ENCODE measurements around the gene PSRC1.
"Not testable (repeated sequence)": the region's sequence is repeated elsewhere in the genome, so short reads cannot be mapped to it uniquely, and the experiment has no call there.

The PSRC1 gene

DNA sequence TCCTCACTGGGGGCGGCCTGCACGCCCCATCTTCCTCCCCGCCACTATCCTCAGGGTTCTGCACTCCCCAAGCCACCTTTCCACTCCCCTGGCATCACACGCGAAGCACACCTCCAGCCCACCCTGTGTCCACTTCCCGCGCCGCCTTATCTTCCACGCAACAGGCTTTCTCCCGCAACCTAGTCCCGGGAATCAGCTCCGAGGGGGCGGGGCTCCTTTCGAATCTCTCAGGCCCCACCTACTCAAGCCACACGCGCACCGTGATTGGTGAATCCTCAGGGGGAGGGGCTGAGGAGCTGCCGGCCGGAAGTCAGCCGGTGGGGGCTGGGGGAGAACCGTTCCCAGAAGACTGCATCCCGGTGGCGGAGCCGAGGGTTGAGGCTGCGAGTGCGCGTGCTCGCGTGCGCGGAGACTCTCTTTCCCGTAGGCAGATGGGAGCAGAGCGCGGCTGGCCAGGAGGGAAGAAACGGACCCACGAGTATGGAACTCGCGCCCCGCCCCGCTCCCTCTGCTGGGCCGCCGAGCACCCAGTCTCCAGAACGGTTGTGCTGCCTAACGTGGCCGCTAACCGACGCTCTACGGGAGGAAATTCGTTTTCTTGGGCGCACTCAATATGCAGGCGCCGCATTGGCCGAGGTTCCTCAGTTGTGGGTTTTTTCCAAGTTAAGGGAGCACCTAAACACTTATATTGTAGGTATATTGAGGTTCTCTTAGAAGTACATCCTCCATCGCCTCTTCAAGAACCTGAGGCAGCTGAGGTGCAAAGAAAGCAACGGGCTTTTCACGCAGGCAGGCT is at the start of gene PSRC1:
TSS of gene PSRC1 (minus strand) at position 194 of the 796 bp plus-strand sequence.
- DNase-seq (ENCODE audit: low read depth, low spot score) = peak; percentile 87

DNA sequence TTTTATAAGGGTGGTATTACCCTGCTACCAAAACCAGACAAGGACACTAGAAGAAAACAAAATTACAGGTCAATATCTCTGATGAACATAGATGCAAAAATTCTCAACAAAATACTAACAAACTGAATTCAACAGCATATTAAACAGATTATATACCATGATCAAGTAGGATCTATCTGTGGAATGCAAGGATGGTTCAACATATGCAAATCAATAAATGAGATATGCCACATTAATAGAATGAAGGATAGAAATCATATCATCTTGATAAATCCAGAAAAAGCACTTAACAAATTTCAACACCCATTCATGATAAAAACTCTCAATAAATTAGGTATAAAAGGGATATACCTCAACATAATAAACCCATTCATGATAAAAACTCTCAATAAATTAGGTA is 48.2 kb upstream of the PSRC1 start:
- no peak for DNase-seq (ENCODE audit: low read depth, low spot score)

DNA sequence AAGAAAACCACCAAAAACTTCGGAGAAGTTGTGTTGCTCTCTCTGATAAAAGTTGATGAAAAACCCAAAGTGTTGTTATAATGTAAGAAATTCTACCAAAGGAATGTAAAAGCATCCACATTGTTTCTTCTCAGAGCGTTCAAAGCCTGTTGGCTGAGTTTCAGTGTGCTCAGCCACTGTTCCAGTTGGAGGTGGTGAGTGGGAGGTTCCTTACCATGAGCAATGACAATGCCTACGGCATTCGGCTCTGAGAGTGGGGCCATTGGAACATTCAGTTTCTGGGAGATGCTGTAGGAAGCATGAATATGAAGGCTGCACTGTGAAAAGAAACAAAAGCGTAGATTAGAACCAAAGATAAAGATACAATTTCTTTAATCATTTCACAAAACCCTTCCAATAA is 44.3 kb upstream of the PSRC1 start:
- no peak for DNase-seq (ENCODE audit: low read depth, low spot score)

DNA sequence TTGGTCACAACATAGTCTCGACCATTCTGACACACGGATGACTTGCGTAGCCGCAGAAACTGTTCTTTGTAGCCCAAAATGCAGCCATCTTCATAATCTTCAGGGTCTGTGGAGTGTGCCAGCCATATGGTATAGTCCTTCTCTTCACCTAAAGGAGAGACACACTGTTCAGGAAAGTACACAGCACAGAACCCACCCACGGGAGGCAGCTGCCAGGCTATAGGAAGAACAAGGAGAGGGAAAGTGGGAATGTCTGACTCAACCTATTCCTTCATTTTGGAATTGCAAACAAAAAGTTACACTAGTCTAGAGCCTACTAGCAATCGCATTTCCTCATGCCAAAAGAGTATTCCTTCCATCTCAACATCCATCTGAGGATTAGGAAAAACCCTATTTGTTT is 40.0 kb upstream of the PSRC1 start:
- no peak for DNase-seq (ENCODE audit: low read depth, low spot score)

DNA sequence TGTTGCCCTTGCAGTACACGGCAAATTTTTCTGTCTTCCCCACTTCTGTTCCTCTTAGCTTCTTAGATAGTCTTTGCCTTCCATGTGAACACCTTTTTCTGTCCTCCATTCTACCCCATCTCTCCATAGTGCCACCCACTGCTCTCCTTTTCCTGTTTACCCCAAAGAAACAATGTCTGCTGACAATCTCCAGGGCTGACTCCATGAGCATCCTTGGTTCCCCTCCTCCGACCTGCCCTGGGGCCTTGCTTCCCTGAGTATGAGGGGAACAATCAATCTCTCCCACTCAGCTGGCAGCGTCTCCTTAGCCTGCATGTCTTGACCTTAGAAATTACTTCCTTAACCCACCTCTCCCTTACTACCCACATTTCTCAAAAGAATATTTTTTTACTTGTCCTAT is 36.2 kb upstream of the PSRC1 start:
- DNase-seq (ENCODE audit: low read depth, low spot score) = no peak

DNA sequence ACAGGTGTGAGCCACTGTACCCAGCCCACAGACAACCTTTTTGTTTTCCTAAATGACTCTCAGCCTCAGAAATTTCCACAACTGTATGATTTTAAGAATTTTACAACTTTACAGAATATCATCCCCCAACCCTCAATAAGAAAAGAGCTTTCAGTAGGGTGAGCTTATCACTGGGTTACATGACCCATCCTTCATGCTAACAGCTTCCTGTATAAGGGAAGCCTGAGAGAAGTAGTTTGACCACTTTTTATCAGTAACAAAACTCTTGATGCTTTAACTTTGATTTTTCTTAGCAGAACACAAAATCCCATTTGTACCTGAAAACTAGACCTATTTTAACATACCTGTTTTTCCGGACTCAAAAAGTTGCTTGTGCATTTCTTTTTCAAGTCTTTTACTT is 33.6 kb upstream of the PSRC1 start:
- DNase-seq (ENCODE audit: low read depth, low spot score) = no peak

DNA sequence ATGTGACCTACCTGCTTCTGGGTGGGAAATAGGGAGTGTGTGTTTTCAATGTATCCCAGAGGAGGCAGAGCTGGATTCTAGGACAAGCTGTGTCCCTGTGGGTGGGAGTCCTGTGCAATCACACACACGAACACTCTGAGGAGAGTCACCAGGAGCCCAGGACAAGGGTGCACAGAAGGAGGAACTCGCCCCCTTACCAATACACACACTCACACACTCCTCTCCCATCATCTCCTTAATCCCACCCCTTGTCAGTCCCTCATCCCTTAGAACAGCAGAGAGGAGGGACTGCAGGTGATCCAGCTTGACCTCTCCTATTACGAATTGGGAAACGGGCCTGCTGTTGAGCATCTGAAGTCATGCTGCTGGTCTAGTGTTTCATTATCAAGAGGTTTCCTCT is 32.3 kb upstream of the PSRC1 start:
- DNase-seq (ENCODE audit: low read depth, low spot score) = no peak

DNA sequence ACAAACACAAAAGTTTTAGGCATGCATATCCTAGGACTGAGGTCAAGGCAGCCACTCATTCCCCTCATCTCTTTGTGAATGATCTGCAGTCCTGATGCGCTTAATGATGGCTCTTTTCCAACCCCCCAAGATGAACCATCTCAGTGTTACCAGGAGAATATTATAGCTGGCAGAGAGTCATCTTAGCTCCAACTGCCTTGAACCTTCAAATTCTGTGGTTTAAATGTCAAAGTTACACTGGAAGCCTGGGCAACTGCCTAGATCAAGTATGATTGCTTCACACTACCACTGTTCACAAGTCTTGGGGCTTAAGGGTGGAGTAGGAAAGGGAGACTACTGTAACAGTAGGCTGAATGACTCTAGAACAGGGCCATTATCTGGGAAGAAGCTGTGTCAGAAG is 31.9 kb upstream of the PSRC1 start:
- no peak for DNase-seq (ENCODE audit: low read depth, low spot score)

DNA sequence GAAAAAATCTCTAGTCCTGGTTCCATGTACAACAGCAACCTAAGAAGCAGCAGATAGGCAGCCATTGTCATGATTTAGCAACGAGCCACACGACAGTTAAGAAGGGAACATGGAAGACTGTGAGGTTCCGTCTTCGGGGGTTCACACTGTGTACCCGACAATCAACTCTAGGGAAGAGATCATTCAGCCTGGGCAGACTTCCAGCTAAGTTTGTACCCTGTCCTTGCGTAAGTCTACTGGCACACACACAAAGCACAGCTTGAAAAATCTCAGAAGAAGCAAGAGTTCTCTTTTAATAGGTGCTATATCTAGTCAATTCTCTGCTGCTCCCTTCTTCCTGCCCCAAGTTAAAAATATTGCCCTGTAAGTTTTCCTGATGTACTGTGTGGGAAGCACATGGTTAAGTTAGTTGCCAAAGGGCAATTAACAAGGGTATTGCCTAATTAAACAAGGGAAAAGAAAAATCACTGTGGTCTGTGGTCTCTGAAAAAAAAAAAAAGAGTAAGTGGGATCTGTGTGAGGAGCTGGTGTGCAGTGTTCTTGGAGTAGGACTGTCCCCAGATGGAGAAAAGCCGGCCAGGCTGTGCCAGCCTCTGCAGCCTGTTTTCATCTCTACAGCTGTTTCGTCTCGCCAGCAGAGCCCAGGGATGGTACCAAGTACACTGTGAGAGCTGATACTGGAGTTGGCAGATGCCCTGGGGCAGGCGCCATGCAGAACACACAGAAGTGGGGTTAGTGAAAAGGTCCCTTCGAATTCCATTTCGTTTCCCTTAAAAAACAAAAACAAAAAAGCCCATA is 30.2 kb upstream of the PSRC1 start:
- no peak for DNase-seq (ENCODE audit: low read depth, low spot score)

DNA sequence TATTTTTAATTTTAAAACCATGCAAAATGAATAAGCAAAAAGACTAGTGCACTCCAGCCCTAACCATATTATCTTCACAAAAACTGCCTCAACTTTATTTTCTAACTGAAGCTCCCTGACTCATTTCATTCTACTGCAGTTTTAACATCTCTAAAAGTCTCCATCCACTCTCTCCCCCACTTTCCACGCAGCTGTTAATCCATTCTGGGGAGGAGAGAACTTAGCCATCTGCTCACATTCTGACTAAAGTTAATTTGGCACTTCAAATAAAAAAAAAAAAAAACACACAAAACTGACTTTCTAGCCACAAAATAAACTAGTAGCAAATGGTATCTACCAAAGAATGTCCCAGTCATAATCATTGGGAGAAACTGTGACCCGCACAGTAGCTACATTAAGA is 29.3 kb upstream of the PSRC1 start:
- no peak for DNase-seq (ENCODE audit: low read depth, low spot score)

DNA sequence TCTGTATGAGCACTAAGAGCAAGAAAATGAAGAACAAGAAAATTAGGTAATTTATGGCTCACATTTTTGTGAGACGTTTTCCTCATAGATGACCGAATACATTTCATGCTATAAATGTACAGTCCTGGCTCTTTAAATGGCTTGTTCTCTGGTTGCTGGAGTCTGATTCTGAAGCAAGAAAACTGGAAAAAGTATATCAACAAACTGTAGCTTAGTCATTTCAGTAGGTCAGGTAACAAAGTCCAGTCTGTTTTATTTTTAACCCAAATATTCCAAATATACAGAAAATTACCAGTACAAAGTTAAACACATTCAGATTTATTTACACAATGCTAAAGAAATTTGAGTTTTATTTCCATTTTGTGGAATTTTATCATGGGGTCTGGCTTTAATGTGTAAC is 26.4 kb upstream of the PSRC1 start:
- DNase-seq (ENCODE audit: low read depth, low spot score) = no peak

DNA sequence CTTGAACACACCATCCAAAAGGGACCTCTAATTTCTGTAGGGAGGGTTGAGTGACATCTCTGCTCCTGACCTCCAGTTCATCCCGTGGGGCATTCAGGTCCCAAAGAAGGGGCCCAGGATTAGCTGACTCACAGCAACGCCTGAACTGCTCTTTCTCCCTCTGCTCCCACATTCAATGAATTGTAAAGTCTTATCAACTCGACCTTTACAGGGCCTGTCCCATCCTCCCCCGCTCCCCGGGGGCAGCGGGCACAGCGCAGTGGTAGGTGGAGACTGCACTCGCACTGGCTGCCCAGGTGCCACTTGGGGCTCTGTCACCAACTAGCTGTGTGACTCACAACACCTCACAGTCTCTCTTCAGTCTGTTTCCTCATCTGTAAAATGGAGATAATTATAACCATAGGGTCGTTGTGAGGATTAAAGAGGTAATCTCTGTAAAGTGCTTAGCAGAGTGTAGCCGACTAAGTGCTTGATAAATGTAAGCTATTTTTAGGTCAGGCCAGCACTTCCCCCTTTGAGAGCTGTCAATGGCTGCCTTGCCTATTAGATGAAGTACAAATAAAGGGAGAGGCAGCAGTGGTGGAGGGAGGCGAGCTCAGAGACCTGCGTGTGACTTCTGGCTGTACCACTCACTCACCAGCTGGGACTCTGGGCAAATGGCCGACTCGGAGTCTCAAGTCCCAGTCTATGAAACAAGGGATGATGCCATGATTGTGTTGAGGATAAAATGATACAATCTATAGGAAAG is 24.5 kb upstream of the PSRC1 start:
- no peak for DNase-seq (ENCODE audit: low read depth, low spot score)

DNA sequence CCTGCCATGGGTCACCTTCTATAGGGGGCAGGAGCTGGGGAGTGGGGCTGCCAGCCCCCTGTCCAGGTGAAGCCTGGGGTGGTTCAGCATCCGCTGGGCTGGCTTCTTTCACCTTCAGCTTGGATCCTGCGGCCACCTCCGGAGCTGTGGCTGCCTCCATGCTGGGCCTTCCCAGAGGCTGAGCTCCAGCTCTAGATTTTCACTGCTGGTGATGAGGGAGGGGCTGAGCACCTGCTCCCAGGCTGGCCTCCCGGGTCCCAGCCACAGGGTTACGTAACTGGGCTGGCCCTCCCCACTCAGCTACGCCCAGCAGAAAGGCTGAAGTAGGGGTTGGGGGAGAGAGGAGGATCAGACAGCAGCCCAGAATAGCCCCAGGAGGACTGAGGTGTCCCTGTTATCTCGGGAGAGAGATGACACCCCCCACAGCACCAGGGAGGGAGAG is 23.9 kb upstream of the PSRC1 start, which contains the start of gene MYBPHL:
TSS of gene MYBPHL (minus strand) at position 180 of the 442 bp plus-strand sequence. CDS start at position 160, 20 bp downstream.
- no peak for DNase-seq (ENCODE audit: low read depth, low spot score)

DNA sequence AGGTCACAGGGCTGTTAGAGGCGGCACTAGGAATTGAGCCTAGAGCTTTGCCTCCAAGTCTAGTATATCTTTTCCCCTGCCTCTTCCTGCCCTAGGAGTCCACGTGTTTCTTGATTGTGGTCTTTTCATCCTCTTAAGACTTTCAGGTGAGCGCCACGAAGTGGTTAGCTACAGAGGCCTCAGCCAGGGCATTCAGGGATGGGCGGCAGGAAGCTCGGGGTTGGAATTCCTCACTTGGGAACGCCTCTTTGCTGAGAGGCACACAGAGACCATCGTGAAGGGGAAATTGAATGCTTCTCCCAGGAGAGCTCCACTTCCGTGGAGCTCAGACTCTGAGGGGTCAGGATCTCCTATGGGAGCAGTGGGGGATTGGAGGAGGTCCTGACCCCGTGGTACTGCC is 23.0 kb upstream of the PSRC1 start:
- DNase-seq (ENCODE audit: low read depth, low spot score) = not testable (repeated sequence)

DNA sequence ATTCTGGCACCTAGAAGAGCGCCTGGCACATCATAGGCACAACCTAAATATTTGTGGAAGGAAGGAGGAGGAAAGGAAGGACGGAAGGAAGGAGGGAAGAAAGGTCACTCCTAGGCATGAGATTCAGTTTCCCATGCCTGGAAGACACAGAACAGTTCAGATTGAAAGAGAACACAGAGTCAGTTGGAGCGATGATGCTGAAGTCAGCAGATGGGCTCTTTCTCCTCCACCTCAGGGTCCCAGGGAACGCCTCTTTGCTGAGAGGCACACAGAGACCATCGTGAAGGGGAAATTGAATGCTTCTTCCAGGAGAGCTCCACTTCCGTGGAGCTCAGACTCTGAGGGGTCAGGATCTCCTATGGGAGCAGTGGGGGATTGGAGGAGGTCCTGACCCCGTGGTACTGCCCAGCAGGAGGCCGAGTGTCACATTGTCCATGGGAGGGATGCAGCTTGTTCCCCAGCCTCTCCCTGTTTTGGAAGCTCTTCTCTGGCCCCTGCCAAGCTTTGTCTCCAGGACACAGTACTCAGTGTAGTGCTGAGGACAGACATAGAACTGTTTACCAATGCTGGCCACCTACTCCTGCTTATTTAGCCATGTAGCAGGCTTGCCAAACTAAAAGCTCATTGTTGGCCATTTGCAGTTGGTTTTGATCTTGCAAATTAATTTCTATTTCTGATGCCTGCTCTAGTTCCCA is 21.4 kb upstream of the PSRC1 start:
- no peak for DNase-seq (ENCODE audit: low read depth, low spot score)

DNA sequence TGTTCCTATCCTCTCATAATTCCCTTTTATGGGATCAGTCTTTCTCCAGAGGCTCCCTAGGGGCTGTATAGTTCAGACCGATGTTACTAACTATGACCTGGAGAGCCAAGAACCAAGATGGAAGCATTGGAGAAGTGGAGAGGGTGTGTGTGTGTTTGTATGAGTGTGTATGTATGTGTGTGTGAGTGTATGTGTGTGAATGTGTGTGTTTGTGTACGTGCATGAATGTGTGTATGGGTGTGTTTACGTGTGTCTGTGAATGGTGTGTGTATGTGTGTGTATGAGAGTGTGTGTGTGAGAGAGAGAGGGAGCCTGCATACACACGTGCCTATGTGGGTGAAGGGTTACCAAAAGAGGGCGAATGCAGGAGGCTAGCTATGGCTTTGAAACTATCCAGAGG is 18.9 kb upstream of the PSRC1 start:
- DNase-seq (ENCODE audit: low read depth, low spot score) = no peak

DNA sequence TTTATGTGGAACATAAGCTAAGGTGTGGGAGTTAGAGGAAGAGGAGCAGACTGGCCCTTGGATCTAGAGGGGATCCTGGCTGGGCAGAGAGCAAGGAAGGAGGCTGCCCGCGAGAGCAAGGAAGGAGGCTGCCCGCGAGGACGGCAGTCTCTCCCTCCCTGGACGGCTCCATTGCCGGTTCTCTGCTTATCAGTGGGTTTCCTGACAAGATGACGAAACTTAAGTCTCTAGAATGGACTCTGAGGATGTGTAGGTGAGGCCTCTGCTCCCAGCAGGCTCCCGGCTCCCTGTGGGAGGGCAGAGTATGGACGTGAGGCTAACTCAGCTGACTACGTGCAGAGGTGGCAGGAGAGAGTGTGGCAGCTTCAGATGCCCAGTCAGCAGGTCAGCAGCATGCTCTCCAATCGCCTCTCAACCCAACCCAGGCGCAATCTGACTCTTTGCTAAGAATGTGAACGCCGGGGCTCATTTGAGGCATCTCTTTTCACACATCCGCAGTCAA is 17.8 kb upstream of the PSRC1 start:
- DNase-seq (ENCODE audit: low read depth, low spot score) = no peak

DNA sequence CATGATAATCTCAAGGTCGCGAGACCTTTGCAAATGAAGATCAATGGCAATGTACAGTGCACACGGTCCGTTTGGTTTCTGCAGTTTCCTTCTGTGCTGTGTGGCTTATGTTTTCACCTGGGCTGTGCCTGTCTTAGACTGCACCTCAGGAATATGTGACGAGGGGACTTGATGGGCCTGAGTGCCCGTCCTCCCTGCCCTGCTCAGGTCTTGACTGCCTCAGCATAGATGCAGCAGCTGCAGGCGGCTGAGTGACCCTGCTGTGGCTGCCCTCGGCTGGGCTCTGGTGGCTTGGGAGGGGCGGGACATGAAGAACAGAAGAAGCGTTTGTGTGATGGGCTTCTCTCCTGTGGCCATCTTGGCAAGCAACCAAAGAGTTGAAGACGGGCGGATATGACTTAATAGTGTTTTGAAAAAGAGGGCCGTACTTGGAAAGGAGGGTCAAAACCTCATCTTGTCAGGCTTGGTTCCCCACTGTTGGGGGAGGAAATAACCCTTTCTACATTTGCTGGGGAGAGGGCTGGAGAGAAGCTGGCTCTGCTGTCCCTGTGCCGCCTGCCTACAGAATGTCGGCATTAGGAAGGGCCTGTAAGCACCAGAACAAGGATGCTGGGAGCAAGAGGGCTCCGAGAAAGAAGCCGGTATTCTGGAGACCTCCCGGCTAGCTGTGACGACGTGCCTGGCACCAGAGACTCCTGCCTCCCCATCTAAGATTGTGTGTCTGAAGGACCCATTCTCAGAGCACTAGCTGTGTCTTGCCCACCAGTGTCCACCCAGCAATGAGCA is 16.8 kb upstream of the PSRC1 start:
- no peak for DNase-seq (ENCODE audit: low read depth, low spot score)

DNA sequence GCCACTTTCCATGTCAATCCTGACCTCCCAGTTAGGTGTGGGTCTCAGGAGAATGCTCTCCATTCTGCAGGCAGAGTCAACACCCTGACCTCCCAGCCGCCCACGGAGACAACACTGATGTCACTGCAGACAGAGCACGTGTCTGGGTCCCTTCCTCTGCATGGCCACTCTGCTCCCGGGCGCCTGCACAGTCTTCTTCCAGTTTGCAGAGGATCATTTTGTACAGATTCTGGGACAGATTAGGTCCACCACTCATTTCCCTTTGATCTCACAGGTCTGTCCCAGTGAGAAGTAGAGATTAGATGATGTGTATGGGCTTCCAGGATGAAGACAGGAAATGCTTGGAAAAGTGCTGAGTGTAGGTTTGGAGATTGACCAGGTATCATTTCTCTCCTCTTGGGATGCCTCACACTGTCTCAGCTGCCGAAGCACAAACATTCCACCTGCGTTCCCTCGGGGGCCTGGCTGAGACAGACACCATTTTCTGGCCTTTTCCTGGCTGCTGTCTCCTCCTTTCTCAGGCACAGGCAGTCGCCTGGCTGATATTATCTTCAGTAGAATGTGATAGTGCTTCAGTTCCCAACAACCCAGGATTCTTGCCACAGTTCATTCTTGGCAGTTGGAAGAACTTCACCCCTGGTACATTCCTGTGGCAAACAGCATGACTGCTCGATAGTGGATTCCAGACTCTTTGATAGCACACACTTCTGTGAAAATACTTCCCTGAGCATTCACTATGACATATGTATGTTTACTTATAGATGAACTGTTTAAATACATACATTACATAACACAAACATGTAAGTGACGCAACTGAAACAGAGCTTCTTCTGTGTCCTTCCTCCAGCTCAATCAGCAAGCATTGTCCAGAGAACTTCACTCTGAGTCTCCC is 16.0 kb upstream of the PSRC1 start:
- no peak for DNase-seq (ENCODE audit: low read depth, low spot score)

DNA sequence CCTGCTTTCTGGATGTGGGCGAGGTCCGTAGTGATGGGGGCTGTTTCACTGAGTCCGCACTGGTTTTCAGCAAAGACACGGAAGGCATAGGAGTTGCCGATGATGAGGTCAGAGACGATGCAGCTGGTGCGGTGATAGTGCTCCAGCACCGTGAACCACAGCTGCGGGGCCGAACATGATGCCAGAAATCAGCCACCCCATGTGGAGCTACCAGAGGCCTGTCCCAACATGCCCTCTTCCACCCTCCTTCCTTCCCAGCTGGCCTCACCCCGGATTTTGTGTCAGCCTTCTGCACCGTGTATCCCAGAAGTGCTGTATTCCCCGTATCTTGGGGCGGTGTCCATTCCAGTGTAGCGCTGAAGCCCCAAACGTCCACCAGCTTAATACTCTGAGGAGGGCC is 13.8 kb upstream of the PSRC1 start:
- no peak for DNase-seq (ENCODE audit: low read depth, low spot score)

Data from activated CD4-positive, CD25-positive, alpha-beta regulatory T cell treated with anti-CD3 and anti-CD28 coated beads, Interleukin-2, amount 50 U/mL, for 16 hours (primary cell).